Activated CD8-positive, alpha-beta T cell treated with anti-CD3 and anti-CD28 coated beads, Interleukin-2, amount 10 ng/mL, durations not matched to agents 7 days and 5 days (primary cell): ENCODE measurements around the gene ARID4A. TPM values are rescaled to one million over a fixed set of nuclear protein-coding genes. Genes with fewer than 3 reads are reported as not detected.
"Not testable (repeated sequence)": the region's sequence is repeated elsewhere in the genome, so short reads cannot be mapped to it uniquely, and the experiment has no call there.

Experiments
- ATAC-seq: fragments of 150-1000 bp; cut with Tn5 transposase; one replicate; pipeline ENCODE4 v1.10.0; 2021; ENCODE audit warnings: moderate library complexity
- CTCF ChIA-PET: fragments of 350-600 bp; sonication (Branson Sonifier 250); formaldehyde crosslinking; loops from one replicate; lab custom pipeline; 2021; ENCODE audit warnings: antibody characterized with exemption; lab: Charles Lee
- POLR2A ChIA-PET: fragments of 350-600 bp; sonication (Branson Sonifier 250); formaldehyde crosslinking; loops from one replicate; lab custom pipeline; 2021; ENCODE audit warnings: antibody characterized with exemption; lab: Charles Lee
- DNase-seq: peaks from one replicate; pipeline ENCODE4 v3.0.0-alpha.2; 2020
- H3K27ac Mint-ChIP-seq: one replicate; pipeline ENCODE4 v1.8.0; 2021; ENCODE audit warnings: mild to moderate bottlenecking, mixed read lengths
- H3K27me3 Mint-ChIP-seq: one replicate; pipeline ENCODE4 v1.8.0; 2021; ENCODE audit warnings: low read depth, mixed read lengths
- H3K36me3 Mint-ChIP-seq: one replicate; pipeline ENCODE4 v1.8.0; 2021; ENCODE audit warnings: low read depth, mixed read lengths
- H3K4me1 Mint-ChIP-seq: one replicate; pipeline ENCODE4 v1.8.0; 2021; ENCODE audit warnings: low read depth, mixed read lengths
- H3K4me3 Mint-ChIP-seq: one replicate; pipeline ENCODE4 v1.8.0; 2021; ENCODE audit warnings: mild to moderate bottlenecking, mixed read lengths
- H3K9me3 Mint-ChIP-seq: one replicate; pipeline ENCODE4 v1.8.0; 2022; ENCODE audit warnings: mixed read lengths; ENCODE audit not compliant: insufficient read depth
- total RNA-seq, 2 experiments: library from RNA; stranded (reverse); gene quantifications; one replicate each; pipeline ENCODE4 v1.2.3, GENCODE V29; 2021

Gene ARID4A
- total RNA-seq, 2 experiments from 2014 or later: 27.0 to 28.0 TPM

GRCh38 chr14:58315606-58316005 is 17.3 kb downstream of the ARID4A start:
- no peaks in the 10 kb centered on the region for H3K9me3 Mint-ChIP-seq
- CTCF ChIA-PET: no interaction called here
- H3K4me3 Mint-ChIP-seq: no peak overlapping the region
- no peak overlapping the region for H3K27ac Mint-ChIP-seq
- no peaks in the 10 kb centered on the region for H3K27me3 Mint-ChIP-seq
- H3K4me1 Mint-ChIP-seq: no peaks in the 10 kb centered on the region
- peaks cover 27% of the 10 kb centered on the region for H3K36me3 Mint-ChIP-seq
- no peak for ATAC-seq
- no peak for DNase-seq
- POLR2A ChIA-PET: interaction anchor here (0.5 kb wide), 1 partner anchor 112 kb away, joined by 3 read pairs; the partner anchor contains the start of genes KIAA0586 and TIMM9

- DNase-seq (no peak), ATAC-seq (no peak)
- H3K4me1 Mint-ChIP-seq: peaks cover 18% of the 10 kb centered on the region
- no peaks in the 10 kb centered on the region for H3K27me3 Mint-ChIP-seq
- H3K36me3 Mint-ChIP-seq: peaks cover 43% of the 10 kb centered on the region
- POLR2A ChIA-PET: interaction anchor here (0.6 to 2.6 kb wide), 2 partner anchors 28 to 29 kb away, joined by 3 to 11 read pairs; partner anchors contain the start of gene ARID4A
- CTCF ChIA-PET: interaction anchor here (0.7 to 0.9 kb wide), 2 partner anchors 15 to 69 kb away, joined by 3 to 4 read pairs; partner anchors contain the start of gene TOMM20L
- H3K9me3 Mint-ChIP-seq: no peaks in the 10 kb centered on the region
- H3K4me3 Mint-ChIP-seq: no peak overlapping the region
- H3K27ac Mint-ChIP-seq: no peak overlapping the region
Observed at GRCh38 chr14:58327019-58327418, 28.7 kb downstream of the ARID4A start.

- peak; percentile 94 for DNase-seq
- H3K4me3 Mint-ChIP-seq: peak overlapping the region; percentile 63
- CTCF ChIA-PET: interaction anchor here (1.3 kb wide), 1 partner anchor 33 kb away, joined by 3 read pairs; the partner anchor contains the start of gene ARID4A
- ATAC-seq: peak; percentile 97
- H3K27me3 Mint-ChIP-seq: no peaks in the 10 kb centered on the region
- H3K4me1 Mint-ChIP-seq: peaks cover 18% of the 10 kb centered on the region
- no peaks in the 10 kb centered on the region for H3K9me3 Mint-ChIP-seq
- peaks cover 37% of the 10 kb centered on the region for H3K36me3 Mint-ChIP-seq
- H3K27ac Mint-ChIP-seq: peak overlapping the region; percentile 80
- POLR2A ChIA-PET: interaction anchor here (1.6 kb wide), 1 partner anchor 33 kb away, joined by 5 read pairs; the partner anchor contains the start of gene ARID4A
Observed at GRCh38 chr14:58331111-58331510, 32.8 kb downstream of the ARID4A start.

DNA sequence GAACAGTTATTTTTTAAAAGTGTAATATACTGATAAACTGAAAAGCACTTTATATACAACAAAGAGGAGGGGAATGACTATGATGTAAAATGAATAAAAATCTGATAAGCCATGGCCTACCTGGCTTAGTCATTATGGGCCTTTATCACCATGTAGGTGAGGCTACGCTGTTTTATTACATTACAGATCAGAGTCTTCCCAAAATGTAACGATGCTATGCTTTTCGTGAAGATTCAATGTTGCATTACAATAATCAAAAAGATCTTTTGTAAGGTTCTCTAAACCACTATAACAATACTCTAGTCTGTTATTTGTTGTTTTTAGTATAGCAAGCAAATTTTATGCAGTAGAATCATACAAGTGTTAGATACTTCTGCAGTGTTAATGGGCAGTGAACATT is 34.2 kb downstream of the ARID4A start:
- Mint-ChIP-seq H3K9me3 (no peaks in the 10 kb centered on the region), H3K27ac (no peak overlapping the region), H3K4me1 (peaks cover 18% of the 10 kb centered on the region), H3K27me3 (no peaks in the 10 kb centered on the region), H3K36me3 (peaks cover 33% of the 10 kb centered on the region), H3K4me3 (no peak overlapping the region)
- DNase-seq (no peak), ATAC-seq (no peak)
- ChIA-PET POLR2A (interaction anchor here (1.2 to 1.6 kb wide), 2 partner anchors 35 to 95 kb away, joined by 3 to 5 read pairs; partner anchors contain the start of genes ARID4A, KIAA0586 and TIMM9), CTCF (interaction anchor here (1.3 kb wide), 1 partner anchor 34 kb away, joined by 3 read pairs; the partner anchor contains the start of gene ARID4A)

GRCh38 chr14:58339666-58340065 is 41.3 kb downstream of the ARID4A start:
- H3K9me3 Mint-ChIP-seq, H3K27me3 Mint-ChIP-seq, DNase-seq, ATAC-seq, POLR2A ChIA-PET, H3K4me3 Mint-ChIP-seq, H3K4me1 Mint-ChIP-seq, H3K27ac Mint-ChIP-seq: not testable (repeated sequence)
- CTCF ChIA-PET: interaction anchor here (1.8 to 2.6 kb wide), 2 partner anchors 12 kb away, joined by 5 read pairs; no protein-coding TSS in a partner anchor
- peaks cover 27% of the 10 kb centered on the region for H3K36me3 Mint-ChIP-seq

DNA sequence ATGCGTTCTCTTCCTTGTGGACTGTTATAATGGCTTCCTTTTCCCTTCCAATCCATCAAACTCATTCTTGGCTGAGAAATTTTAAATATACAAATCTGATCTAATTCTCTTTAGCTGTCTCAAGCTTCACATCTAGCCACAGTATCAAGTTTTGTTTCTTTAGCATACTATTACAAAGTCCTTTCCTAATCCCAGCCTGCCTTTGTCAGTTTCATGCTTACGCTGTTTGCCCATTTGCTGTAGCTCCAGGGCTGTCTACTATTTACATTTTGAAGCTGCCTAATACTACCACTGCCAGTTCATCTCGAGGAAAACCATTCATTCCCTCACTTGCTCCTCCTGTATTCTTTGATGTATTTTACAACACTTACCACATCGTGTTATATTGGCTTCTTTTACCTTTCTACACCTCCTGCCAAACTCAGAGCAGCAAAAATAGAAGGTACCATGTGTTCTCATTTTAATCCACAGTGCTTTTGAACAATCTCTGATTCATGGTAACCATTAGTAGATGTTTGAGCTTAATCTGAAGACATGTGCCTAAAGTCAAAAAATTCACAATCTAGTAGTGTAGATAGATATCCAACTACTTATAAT is 42.9 kb downstream of the ARID4A start:
- ChIA-PET CTCF (interaction anchor here (2.6 kb wide), 1 partner anchor 11 kb away, joined by 5 read pairs; no protein-coding TSS in a partner anchor), POLR2A (no interaction called here)
- no peak overlapping the region for H3K27ac Mint-ChIP-seq
- DNase-seq (no peak), ATAC-seq (no peak)
- H3K4me1 Mint-ChIP-seq: no peaks in the 10 kb centered on the region
- no peaks in the 10 kb centered on the region for H3K27me3 Mint-ChIP-seq
- no peaks in the 10 kb centered on the region for H3K9me3 Mint-ChIP-seq
- peaks cover 25% of the 10 kb centered on the region for H3K36me3 Mint-ChIP-seq
- H3K4me3 Mint-ChIP-seq: no peak overlapping the region

DNA sequence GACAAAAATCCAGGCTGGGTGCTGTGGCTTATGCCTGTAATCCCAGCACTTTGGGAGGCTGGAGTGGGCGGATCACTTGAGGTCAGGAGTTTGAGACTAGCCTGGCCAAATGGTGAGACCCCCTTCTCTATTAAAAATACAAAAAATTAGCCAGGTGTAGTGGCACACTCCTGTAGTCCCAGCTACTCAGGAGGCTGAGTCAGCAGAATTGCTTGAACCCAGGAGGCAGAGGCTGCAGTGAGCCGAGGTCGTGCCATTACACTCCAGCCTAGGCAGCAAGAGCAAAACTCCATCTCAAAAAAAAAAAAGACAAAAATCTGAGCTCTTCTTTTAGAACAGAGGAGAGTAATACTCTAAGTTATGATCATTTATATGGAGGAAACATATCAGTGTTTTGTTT is 45.2 kb downstream of the ARID4A start:
- ChIA-PET CTCF (interaction anchor here (1.5 kb wide), 1 partner anchor 10 kb away, joined by 4 read pairs; no protein-coding TSS in a partner anchor), POLR2A (interaction anchor here (1.6 kb wide), 1 partner anchor 45 kb away, joined by 6 read pairs; the partner anchor contains the start of gene ARID4A)
- peaks cover 27% of the 10 kb centered on the region for H3K36me3 Mint-ChIP-seq

DNA sequence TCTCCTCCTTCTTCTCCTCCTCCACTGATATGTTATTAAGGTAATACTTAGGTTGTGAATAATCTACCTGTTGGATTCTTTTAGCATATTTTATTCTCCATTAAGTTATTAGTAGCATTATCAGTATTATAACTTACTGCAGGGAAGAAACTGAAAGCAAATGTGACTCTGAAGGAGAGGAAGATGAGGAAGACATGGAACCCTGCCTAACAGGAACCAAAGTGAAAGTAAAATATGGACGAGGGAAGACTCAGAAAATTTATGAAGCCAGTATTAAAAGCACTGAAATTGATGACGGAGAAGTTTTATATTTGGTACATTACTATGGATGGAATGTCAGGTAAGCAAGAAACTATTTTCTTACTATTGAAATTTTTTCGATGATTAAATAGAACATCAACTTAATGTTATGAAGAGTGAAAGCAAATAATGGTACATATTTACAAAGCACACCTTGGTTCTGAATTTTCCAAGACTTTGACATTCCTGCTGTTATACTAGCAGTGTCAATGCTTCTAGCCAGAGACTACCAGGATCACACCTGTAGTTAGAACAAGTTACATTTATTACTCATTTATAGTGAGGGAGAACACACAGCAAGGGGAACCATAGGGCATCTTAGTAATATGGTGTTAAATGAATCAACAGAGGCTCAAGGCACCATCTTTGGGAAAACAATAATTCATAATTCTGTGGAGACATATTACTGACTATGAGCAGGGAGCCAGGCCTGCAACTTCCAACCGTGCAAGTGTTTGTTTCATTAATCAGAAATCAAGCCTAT is 55.4 kb downstream of the ARID4A start:
- Mint-ChIP-seq H3K27me3 (no peaks in the 10 kb centered on the region), H3K4me1 (peaks cover 17% of the 10 kb centered on the region), H3K36me3 (peaks cover 42% of the 10 kb centered on the region), H3K27ac (peak overlapping the region; percentile 80), H3K4me3 (peak overlapping the region; percentile 67), H3K9me3 (no peaks in the 10 kb centered on the region)
- ChIA-PET CTCF (no interaction called here), POLR2A (no interaction called here)
- ATAC-seq: peak; percentile 71
- no peak for DNase-seq

More for the DNA sequence above, 45.2 kb downstream of the ARID4A start:
- H3K9me3 Mint-ChIP-seq, H3K4me3 Mint-ChIP-seq, ATAC-seq, H3K27me3 Mint-ChIP-seq, H3K4me1 Mint-ChIP-seq, H3K27ac Mint-ChIP-seq, DNase-seq: not testable (repeated sequence)

DNA sequence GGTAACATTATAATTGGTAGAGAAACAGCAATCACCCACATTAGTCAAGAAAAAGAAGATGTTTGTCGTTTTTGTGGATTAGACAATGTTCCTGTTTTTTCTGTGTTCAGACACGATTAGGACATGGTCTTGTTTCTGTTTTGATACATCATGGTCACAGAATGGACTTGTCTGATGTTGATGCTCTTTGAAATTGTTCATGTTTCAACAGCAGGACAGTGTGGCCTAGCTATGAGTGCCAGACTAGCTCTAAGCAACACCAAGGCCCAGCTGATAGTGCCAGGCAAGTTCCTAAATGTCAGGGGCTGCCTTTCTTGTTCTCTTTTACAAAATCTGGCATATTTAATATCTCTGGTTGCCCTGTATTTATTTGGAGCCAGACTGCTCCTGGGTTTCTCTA is 56.5 kb downstream of the ARID4A start:
- H3K4me1 Mint-ChIP-seq: peaks cover 17% of the 10 kb centered on the region
- peaks cover 44% of the 10 kb centered on the region for H3K36me3 Mint-ChIP-seq
- CTCF ChIA-PET: no interaction called here
- H3K4me3 Mint-ChIP-seq: no peak overlapping the region
- no peak overlapping the region for H3K27ac Mint-ChIP-seq
- POLR2A ChIA-PET: no interaction called here
- H3K9me3 Mint-ChIP-seq: no peaks in the 10 kb centered on the region
- DNase-seq (no peak), ATAC-seq (no peak)
- H3K27me3 Mint-ChIP-seq: no peaks in the 10 kb centered on the region

DNA sequence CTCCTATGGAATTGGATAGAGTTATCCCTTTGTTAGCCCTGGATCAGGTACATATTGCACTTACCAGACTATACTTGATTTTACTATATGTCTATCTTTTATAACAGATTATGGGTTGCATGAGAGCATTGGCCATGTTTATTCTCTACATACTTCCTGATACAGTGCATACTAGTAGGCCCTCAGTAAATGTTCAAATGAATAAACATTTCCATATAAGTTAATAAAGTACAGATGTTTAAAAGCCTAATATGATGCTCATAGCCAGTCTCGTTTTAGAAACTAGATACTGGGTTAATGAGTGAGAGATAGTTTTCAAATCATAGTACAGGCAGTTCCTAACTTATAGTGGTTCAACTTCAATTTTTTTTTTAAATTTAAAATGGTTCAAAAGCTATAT is 57.9 kb downstream of the ARID4A start:
- ATAC-seq: no peak
- Mint-ChIP-seq H3K4me1 (peaks cover 17% of the 10 kb centered on the region), H3K9me3 (no peaks in the 10 kb centered on the region), H3K27ac (no peak overlapping the region), H3K27me3 (no peaks in the 10 kb centered on the region), H3K4me3 (no peak overlapping the region), H3K36me3 (peaks cover 41% of the 10 kb centered on the region)
- ChIA-PET CTCF (no interaction called here), POLR2A (no interaction called here)
- DNase-seq: no peak

- H3K36me3 Mint-ChIP-seq: peaks cover 34% of the 10 kb centered on the region
- H3K27ac Mint-ChIP-seq, H3K9me3 Mint-ChIP-seq, DNase-seq, H3K4me3 Mint-ChIP-seq, ATAC-seq, H3K27me3 Mint-ChIP-seq, POLR2A ChIA-PET, H3K4me1 Mint-ChIP-seq: not testable (repeated sequence)
- CTCF ChIA-PET: interaction anchor here (0.7 to 1.5 kb wide), 3 partner anchors 11 to 118 kb away, joined by 3 to 5 read pairs (median 4); partner anchors contain the start of genes ARID4A and PSMA3
Observed at GRCh38 chr14:58362272-58362671, 63.9 kb downstream of the ARID4A start.
